ENCODE results near the gene ERC1. TPM values are rescaled to one million over a fixed set of nuclear protein-coding genes. Genes with fewer than 3 reads are reported as not detected.

ERC1 gene
- polyA plus RNA-seq, 5 donors = 27.0 to 40.4 (median 33.6) TPM

- DNase-seq = no peak
Observed at GRCh38 chr12:1481906-1482305, 490.9 kb downstream of the ERC1 start.

- DNase-seq = no peak
Observed at GRCh38 chr12:1488908-1489381, 497.9 kb downstream of the ERC1 start.

- no peak for DNase-seq
Observed at GRCh38 chr12:1491983-1492697, 501.1 kb downstream of the ERC1 start.

GRCh38 chr12:1493781-1494565 is 502.9 kb downstream of the ERC1 start:
- DNase-seq = no peak

DNA sequence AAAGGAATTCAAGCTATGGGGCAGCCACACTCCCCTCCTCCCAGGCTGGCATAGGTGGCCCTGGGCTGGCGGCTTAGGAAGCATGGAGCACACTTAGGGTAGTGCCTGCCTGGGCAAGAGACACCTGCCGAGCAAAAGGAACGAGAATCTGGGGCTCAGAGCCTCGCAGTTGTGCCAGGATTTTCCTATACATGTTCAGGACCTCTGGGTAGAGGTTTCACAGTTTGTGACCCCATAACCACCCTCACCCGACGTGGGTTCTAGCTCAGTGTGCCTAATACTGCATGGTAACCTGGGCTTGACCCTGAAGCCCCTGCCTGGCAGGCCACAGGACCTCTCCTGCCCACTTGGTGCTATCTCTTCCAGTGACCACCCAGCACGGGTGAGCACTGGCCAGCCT is 503.8 kb downstream of the ERC1 start:
- DNase-seq = no peak

DNA sequence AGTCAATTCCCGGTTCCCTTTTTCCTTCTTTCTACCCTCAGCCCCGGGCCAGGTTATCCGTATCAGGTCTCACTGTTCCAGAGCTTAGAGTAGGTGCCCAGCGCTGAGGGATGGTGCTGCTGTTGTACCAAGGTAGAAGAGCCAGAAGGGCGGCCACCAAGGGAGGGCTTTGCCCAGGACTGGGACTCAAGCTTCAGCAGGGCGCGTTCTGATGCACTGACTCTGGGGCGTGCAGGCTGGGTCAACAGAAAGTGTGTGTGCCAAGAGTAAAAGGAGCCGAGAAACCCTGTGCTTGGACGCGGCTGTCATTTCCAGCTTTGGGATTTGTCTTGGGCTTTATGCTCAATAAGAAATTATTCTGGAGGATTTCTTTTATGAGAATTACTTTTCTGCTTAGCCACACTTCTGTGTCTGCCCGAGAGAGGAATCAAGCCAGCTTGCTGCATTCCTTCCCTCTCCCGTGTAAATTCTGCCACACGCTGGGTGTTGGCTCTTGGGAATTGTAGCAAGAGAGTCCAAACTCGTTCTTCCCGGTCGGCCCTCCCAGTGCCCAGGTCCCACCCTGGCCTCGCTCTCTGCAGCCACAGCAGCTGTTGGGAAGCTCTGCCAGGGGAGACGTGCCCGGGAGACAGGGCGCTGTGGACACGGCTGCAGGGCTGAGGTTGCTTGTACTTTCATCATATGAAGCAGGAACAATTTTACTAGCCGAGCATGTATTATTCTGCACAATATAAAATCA is 505.3 kb downstream of the ERC1 start:
- DNase-seq = no peak

GRCh38 chr12:1497161-1497560 is 506.1 kb downstream of the ERC1 start:
- DNase-seq = no peak

- DNase-seq = no peak
Observed at GRCh38 chr12:1498199-1498740, 507.2 kb downstream of the ERC1 start.

- DNase-seq = no peak
Observed at GRCh38 chr12:1499351-1499750, 508.3 kb downstream of the ERC1 start.

- peak in 1 of 2 donors; percentile 20 for DNase-seq
Observed at GRCh38 chr12:1500095-1500801, 509.2 kb downstream of the ERC1 start.

DNA sequence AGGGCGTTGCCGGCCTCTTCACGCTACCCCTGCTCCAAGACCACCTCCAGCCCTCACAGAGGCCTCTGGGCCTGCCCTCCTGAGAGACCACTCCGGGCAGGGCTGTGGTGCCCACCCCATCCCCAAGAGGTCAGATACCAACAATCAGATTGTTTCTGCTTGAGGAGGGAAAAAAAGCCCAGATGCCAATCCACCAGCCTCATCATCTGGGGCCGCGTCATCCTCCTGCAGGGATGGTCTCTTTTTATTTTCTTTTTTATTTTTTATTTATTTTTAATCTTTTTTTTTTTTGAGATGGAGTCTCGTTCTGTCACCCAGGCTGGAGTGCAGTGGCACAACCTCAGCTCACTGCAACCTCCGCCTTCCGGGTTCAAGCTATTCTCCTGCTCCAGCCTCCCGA is 510.0 kb downstream of the ERC1 start:
- no peak for DNase-seq

DNA sequence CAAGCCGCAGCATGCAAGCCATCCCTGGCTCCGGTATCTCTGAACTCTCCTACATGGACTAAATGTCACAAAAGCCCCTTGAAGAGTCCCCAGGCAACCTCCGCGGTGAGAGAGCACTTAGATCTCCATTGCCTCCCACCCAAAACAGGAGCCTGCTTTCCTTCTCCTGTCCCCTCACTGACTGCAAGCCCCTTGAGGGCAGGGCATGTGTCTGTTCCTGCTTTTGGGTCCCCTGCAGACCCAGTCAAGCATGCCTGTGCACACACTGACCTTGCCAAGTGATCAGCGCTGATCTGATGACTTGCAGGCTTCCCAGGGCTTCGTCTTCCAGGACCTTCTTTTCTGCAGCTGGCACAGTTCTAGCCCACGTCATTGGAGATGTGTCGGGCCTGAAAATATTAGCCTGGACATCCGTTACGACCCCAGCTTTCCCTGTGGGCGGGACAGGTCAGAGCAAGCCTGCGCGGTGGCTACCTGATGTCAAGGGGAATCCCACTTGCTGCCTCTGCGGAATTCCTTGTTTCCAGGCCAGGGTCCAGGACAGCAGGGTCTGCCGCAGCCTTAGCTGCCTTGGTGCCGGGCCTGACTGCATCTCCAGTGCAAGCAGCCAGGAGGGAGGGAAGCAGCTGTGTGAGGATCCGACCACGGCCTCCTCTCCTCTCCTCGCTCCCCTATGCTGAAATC is 510.8 kb downstream of the ERC1 start:
- DNase-seq = no peak

DNA sequence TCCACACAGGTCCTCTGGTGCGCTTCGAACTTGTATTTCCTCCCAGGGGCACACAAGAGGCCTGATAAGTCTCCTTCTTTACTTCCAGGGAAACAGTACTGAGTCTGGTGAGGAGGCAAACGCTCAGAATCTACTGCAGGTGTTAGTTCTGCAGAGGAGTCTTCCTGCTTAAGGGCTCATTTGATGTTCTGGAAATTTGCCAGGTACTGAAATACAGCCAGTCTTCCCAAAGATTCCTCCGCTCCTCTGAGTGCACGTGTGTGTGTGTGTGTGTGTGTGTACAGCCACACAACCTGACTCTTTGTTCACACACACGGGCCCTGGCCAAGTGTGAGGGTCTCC is 511.3 kb downstream of the ERC1 start:
- DNase-seq = peak; percentile 23 to 32

GRCh38 chr12:1502831-1503230 is 511.8 kb downstream of the ERC1 start:
- peak in 1 of 2 donors; percentile 17 for DNase-seq

DNA sequence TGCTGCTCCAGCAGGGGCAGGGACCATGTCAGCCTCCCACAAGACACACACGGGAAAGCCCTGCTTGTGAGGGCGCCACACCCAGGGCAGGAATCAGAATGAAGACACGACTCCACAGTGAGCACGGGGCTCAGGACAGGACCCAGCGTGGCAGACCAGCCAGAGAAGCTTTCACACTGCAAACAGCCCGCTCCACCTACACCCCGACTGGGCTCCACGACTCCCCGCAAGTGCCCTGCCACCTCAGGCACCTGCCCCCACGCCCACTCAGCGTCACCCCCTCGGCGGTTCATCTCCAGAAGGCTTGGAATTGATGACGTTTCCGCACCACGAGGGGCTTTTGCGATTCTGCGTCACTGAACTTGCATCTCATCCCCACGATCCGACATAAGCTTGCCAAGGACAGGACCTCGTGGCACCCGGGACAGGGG is 512.3 kb downstream of the ERC1 start:
- DNase-seq = no peak

GRCh38 chr12:1504304-1504894 is 513.4 kb downstream of the ERC1 start:
- DNase-seq = no peak

GRCh38 chr12:1504895-1505311 is 513.9 kb downstream of the ERC1 start:
- no peak for DNase-seq

GRCh38 chr12:1505576-1505975 is 514.6 kb downstream of the ERC1 start:
- DNase-seq = no peak

DNA sequence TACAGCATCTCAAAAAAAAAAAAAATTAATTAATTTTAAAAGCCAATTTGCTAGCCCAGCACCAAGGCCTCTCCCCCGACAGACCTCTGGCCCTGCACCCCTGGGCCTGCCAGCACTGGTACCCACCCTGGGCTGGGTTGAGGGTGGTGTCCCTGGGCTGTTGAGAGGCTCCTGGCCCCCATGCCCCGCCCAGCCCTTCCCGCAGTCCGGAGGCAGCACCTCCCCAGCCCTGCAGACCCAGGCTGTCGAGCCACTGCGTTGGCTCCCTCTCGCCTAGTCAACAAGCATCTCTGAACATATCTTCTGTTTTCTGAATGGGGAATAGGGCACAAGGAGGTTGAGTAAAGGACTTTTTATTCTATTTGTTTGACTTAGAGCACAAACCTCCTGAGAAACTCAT is 516.3 kb downstream of the ERC1 start:
- no peak for DNase-seq

- DNase-seq = no peak
Observed at GRCh38 chr12:1509413-1510052, 518.5 kb downstream of the ERC1 start.

Measured in right lung (tissue), 5 donors.